Esophagus squamous epithelium (tissue), 5 donors: Measurements from ENCODE around the gene MAP2K7. TPM values are rescaled to one million over a fixed set of nuclear protein-coding genes. Genes with fewer than 3 reads are reported as not detected.
"Not testable (repeated sequence)": the region's sequence is repeated elsewhere in the genome, so short reads cannot be mapped to it uniquely, and the experiment has no call there.

Experiments used
- DNase-seq: peaks from one replicate; lab custom pipeline; 2025; lab: John Stamatoyannopoulos, UW
- H3K27ac ChIP-seq, 4 donors: fragments of 200-600 bp; sonication (generic); one replicate each; pipeline ENCODE4 v1.5.1; 2016 to 2019; ENCODE audit warnings: mild to moderate bottlenecking in 1 of 4
- H3K27me3 ChIP-seq, 4 donors: fragments of 200-600 bp; sonication (generic); 1 replicate in 3 of 4; 2 replicates in 1 of 4; pipeline versions ENCODE4 v1.5.1 to v1.6.0; 2017 to 2021; ENCODE audit warnings: antibody characterized with exemption in 1 of 4
- H3K36me3 ChIP-seq, 3 donors: fragments of 200-600 bp; sonication (generic); one replicate each; pipeline ENCODE4 v1.5.1; 2016 to 2019
- H3K4me1 ChIP-seq, 3 donors: fragments of 200-600 bp; sonication (generic); one replicate each; pipeline ENCODE4 v1.5.1; 2017 to 2019
- H3K4me3 ChIP-seq, 4 donors: fragments of 200-600 bp; sonication (generic); 1 replicate in 3 of 4; 2 replicates in 1 of 4; pipeline ENCODE4 v1.5.1; 2016 to 2019; ENCODE audit warnings: mild to moderate bottlenecking in 2 of 4, moderate library complexity in 1 of 4
- H3K9me3 ChIP-seq, 3 donors: fragments of 200-600 bp; sonication (generic); one replicate each; pipeline ENCODE4 v1.5.1; 2016 to 2019
- CTCF ChIP-seq, 6 experiments: fragments of 450-650 bp in 4 of 6; fragments of 200-600 bp in 2 of 6; sonication (generic) in 2 of 6; IDR thresholded peaks; one replicate each; pipeline ENCODE4 v1.5.1; 2016 to 2019; ENCODE audit warnings: antibody characterized with exemption in 6 of 6, mild to moderate bottlenecking in 4 of 6, moderate library complexity in 4 of 6
- POLR2A ChIP-seq, 4 donors: fragments of 450-650 bp; IDR thresholded peaks; one replicate each; pipeline ENCODE4 v1.6.1; 2017; ENCODE audit warnings: antibody characterized with exemption in 4 of 4, mild to moderate bottlenecking in 4 of 4, moderate library complexity in 3 of 4
- WGBS, 2 donors: methylation state at CpG; one replicate each; pipeline ENCODE4 v1.1.5; 2018; 5-methylcytosine and 5-hydroxymethylcytosine counted together
- intact Hi-C: fragments of 100-400 bp; cut with DNase I; formaldehyde crosslinking; loops from one replicate; pipeline ENCODE4 v1.15.0; 2022
- total RNA-seq, 4 donors: library from RNA; depleted of rRNA; stranded (reverse); fragments of >200 nt; gene quantifications; one replicate each; pipeline ENCODE4 v1.1.0, GENCODE V29; 2016
- donor health status: DM: yes; HTN: yes; CAD: no.

Gene MAP2K7
- total RNA-seq, 4 donors from 2014 or later, result 8.6 to 17.3 (median 13.8) TPM

- no peaks in the 10 kb centered on the region for H3K9me3 ChIP-seq
- TF ChIP-seq CTCF (IDR thresholded peaks at IDR 0.05) (no peak), POLR2A (IDR thresholded peaks at IDR 0.05) (no peak)
- intact Hi-C loops, result no loop called here
- H3K36me3 ChIP-seq, result peaks cover 0 to 66% (median 5%) of the 10 kb centered on the region in 3 donors
- no peaks in the 10 kb centered on the region for H3K27me3 ChIP-seq
- no peak overlapping the region for H3K27ac ChIP-seq
- DNase-seq, result no peak
- 64 to 65% methylated on average over 6 of the region's 6 CpGs for WGBS, 2 donors
- H3K4me3 ChIP-seq, result no peak overlapping the region
- H3K4me1 ChIP-seq, result no peaks in the 10 kb centered on the region
Observed at GRCh38 chr19:7959211-7959610, 55.5 kb downstream of the MAP2K7 start.

GRCh38 chr19:7961082-7961481 lies 57.4 kb downstream of the MAP2K7 start:
- WGBS, 2 donors, result 85 to 92% methylated on average over 4 of the region's 4 CpGs
- H3K4me1 ChIP-seq, H3K4me3 ChIP-seq, H3K9me3 ChIP-seq, H3K27me3 ChIP-seq, DNase-seq, intact Hi-C loops, H3K27ac ChIP-seq: not testable (repeated sequence)
- peaks cover 5 to 85% (median 9%) of the 10 kb centered on the region in 3 donors for H3K36me3 ChIP-seq

- Histone ChIP-seq H3K9me3 (no peaks in the 10 kb centered on the region), H3K4me1 (no peaks in the 10 kb centered on the region), H3K27me3 (no peaks in the 10 kb centered on the region), H3K4me3 (no peak overlapping the region), H3K36me3 (peaks cover 10 to 95% (median 16%) of the 10 kb centered on the region in 3 donors), H3K27ac (no peak overlapping the region)
- intact Hi-C loops, result no loop called here
- 74 to 81% methylated on average over 13 of the region's 13 CpGs for WGBS, 2 donors
- TF ChIP-seq CTCF (IDR thresholded peaks at IDR 0.05) (no peak), POLR2A (IDR thresholded peaks at IDR 0.05) (no peak)
- no peak for DNase-seq
Observed at GRCh38 chr19:7961920-7962626, 58.4 kb downstream of the MAP2K7 start.

- Histone ChIP-seq H3K4me1 (no peaks in the 10 kb centered on the region), H3K36me3 (peaks cover 16 to 97% (median 20%) of the 10 kb centered on the region in 3 donors), H3K4me3 (no peak overlapping the region), H3K27ac (no peak overlapping the region), H3K9me3 (no peaks in the 10 kb centered on the region), H3K27me3 (no peaks in the 10 kb centered on the region)
- intact Hi-C loops, result no loop called here
- DNase-seq, result no peak
- WGBS, 2 donors, result 81 to 85% methylated on average over 12 to 13 of the region's 22 CpGs
- TF ChIP-seq POLR2A (IDR thresholded peaks at IDR 0.05) (no peak), CTCF (IDR thresholded peaks at IDR 0.05) (no peak)
Observed at GRCh38 chr19:7962644-7963268, 59.1 kb downstream of the MAP2K7 start.

- TF ChIP-seq CTCF (IDR thresholded peaks at IDR 0.05), result no peak
- no peak for TF ChIP-seq POLR2A (IDR thresholded peaks at IDR 0.05)
- peaks cover 16 to 97% (median 20%) of the 10 kb centered on the region in 3 donors for H3K36me3 ChIP-seq
- H3K27ac ChIP-seq, result no peak overlapping the region
- H3K9me3 ChIP-seq, result no peaks in the 10 kb centered on the region
- no peak for DNase-seq
- intact Hi-C loops, result no loop called here
- H3K4me3 ChIP-seq, result no peak overlapping the region
- H3K27me3 ChIP-seq, result no peaks in the 10 kb centered on the region
- 94 to 99% methylated on average over 4 to 14 of the region's 25 CpGs for WGBS, 2 donors
- no peaks in the 10 kb centered on the region for H3K4me1 ChIP-seq
Observed at GRCh38 chr19:7963566-7963965, 59.9 kb downstream of the MAP2K7 start.

Other genes with a start within 250 kb of the MAP2K7 start
- gene RETN, start 234.8 kb upstream of the MAP2K7 start, total RNA-seq, result 10 to 100 TPM in 1 of 4 donors, not detected in 3; 28.1 TPM
- under 1 TPM in 2 of 4 donors, not detected in 2; 0.29 to 0.97 TPM for gene MCEMP1, start 226.8 kb upstream of the MAP2K7 start, total RNA-seq
- gene TRAPPC5, start 223.0 kb upstream of the MAP2K7 start, total RNA-seq, result 10 to 100 TPM; 52.3 to 91.5 (median 77.4) TPM
- not detected for gene FCER2, start 201.7 kb upstream of the MAP2K7 start, total RNA-seq
- 1 to 10 TPM in 2 of 4 donors, under 1 TPM in 1, not detected in 1; 0.18 to 3.2 (median 1.1) TPM for gene CLEC4G, start 171.8 kb upstream of the MAP2K7 start, total RNA-seq
- gene CD209, start 156.3 kb upstream of the MAP2K7 start, total RNA-seq, result 1 to 10 TPM in 2 of 4 donors, under 1 TPM in 1, not detected in 1; 0.40 to 4.9 (median 4.0) TPM
- not detected for gene CLEC4M, start 140.6 kb upstream of the MAP2K7 start, total RNA-seq
- 10 to 100 TPM in 3 of 4 donors, 1 to 10 TPM in 1; 8.3 to 15.5 (median 11.9) TPM for gene EVI5L, start 73.7 kb upstream of the MAP2K7 start, total RNA-seq
- under 1 TPM in 2 of 4 donors, not detected in 2; 0.35 to 0.57 TPM for gene PRR36, start 29.5 kb upstream of the MAP2K7 start, total RNA-seq
- 10 to 100 TPM in 2 of 4 donors, 1 to 10 TPM in 2; 7.6 to 17.0 (median 9.5) TPM for gene LRRC8E, start 15.4 kb upstream of the MAP2K7 start, total RNA-seq
- gene TGFBR3L, start 11.0 kb downstream of the MAP2K7 start, total RNA-seq, result not detected
- gene SNAPC2, start 16.5 kb downstream of the MAP2K7 start, total RNA-seq, result 10 to 100 TPM in 1 of 4 donors, 1 to 10 TPM in 3; 6.2 to 10.9 (median 6.4) TPM
- gene CTXN1, start 22.3 kb downstream of the MAP2K7 start, total RNA-seq, result 1 to 10 TPM in 1 of 4 donors, under 1 TPM in 2, not detected in 1; 0.35 to 2.7 (median 0.75) TPM
- gene TIMM44, start 39.8 kb downstream of the MAP2K7 start, total RNA-seq, result 10 to 100 TPM; 36.4 to 52.6 (median 45.5) TPM
- gene ELAVL1, start 101.8 kb downstream of the MAP2K7 start, total RNA-seq, result 10 to 100 TPM; 25.7 to 44.6 (median 34.5) TPM
- gene CCL25, start 148.9 kb downstream of the MAP2K7 start, total RNA-seq, result not detected
- under 1 TPM in 1 of 4 donors, not detected in 3; 0.09 TPM for gene FBN3, start 245.7 kb downstream of the MAP2K7 start, total RNA-seq